GM19351 (cell line): ENCODE data around the gene ATRX.
"Not testable (repeated sequence)": the region's sequence is repeated elsewhere in the genome, so short reads cannot be mapped to it uniquely, and the experiment has no call there.

Experiments
- ATAC-seq: cut with Tn5 transposase; IDR thresholded peaks from one replicate; pipeline ENCODE4 v1.9.1; 2021; ENCODE audit warnings: mild to moderate bottlenecking, moderate library complexity; ENCODE audit not compliant: unreplicated experiment

The ATRX gene

GRCh38 chrX:77622233-77622632, 163.8 kb downstream of the ATRX start:
- ATAC-seq: no peak

- not testable (repeated sequence) for ATAC-seq
Measured at GRCh38 chrX:77621453-77621852, 164.6 kb downstream of the ATRX start.

- no peak for ATAC-seq
Measured at GRCh38 chrX:77617206-77617605, 168.8 kb downstream of the ATRX start.

- no peak for ATAC-seq
Measured at GRCh38 chrX:77603635-77604336, 182.2 kb downstream of the ATRX start.

GRCh38 chrX:77597511-77597910, 188.5 kb downstream of the ATRX start:
- ATAC-seq: no peak

- no peak for ATAC-seq
Measured at GRCh38 chrX:77597090-77597489, 188.9 kb downstream of the ATRX start.

- ATAC-seq: no peak
Measured at GRCh38 chrX:77595848-77596247, 190.2 kb downstream of the ATRX start.

- no peak for ATAC-seq
Measured at GRCh38 chrX:77572322-77572721, 213.7 kb downstream of the ATRX start.

GRCh38 chrX:77565278-77565677, 220.7 kb downstream of the ATRX start:
- ATAC-seq: no peak

- no peak for ATAC-seq
Measured at GRCh38 chrX:77564823-77565222, 221.2 kb downstream of the ATRX start.

GRCh38 chrX:77561372-77561771, 224.6 kb downstream of the ATRX start:
- no peak for ATAC-seq

- ATAC-seq: no peak
Measured at GRCh38 chrX:77556276-77556675, 229.7 kb downstream of the ATRX start.

- ATAC-seq: no peak
Measured at GRCh38 chrX:77548751-77549150, 237.3 kb downstream of the ATRX start.

- ATAC-seq: not testable (repeated sequence)
Measured at GRCh38 chrX:77539778-77540177, 246.2 kb downstream of the ATRX start.

GRCh38 chrX:77531261-77531660, 254.8 kb downstream of the ATRX start:
- ATAC-seq: not testable (repeated sequence)

GRCh38 chrX:77528034-77528433, 258.0 kb downstream of the ATRX start:
- ATAC-seq: no peak

GRCh38 chrX:77527233-77528001, 258.6 kb downstream of the ATRX start:
- ATAC-seq: no peak

- no peak for ATAC-seq
Measured at GRCh38 chrX:77519765-77520164, 266.3 kb downstream of the ATRX start.

GRCh38 chrX:77514177-77514576, 271.8 kb downstream of the ATRX start:
- no peak for ATAC-seq

- no peak for ATAC-seq
Measured at GRCh38 chrX:77510007-77510406, 276.0 kb downstream of the ATRX start.

GRCh38 chrX:77505227-77505626, 280.8 kb downstream of the ATRX start:
- ATAC-seq: no peak

- ATAC-seq: no peak
Measured at GRCh38 chrX:77502951-77503525, 283.0 kb downstream of the ATRX start.
